Measurements from ENCODE around the gene UTP20.
"Not testable (repeated sequence)": the region's sequence is repeated elsewhere in the genome, so short reads cannot be mapped to it uniquely, and the experiment has no call there.

UTP20 gene

DNA sequence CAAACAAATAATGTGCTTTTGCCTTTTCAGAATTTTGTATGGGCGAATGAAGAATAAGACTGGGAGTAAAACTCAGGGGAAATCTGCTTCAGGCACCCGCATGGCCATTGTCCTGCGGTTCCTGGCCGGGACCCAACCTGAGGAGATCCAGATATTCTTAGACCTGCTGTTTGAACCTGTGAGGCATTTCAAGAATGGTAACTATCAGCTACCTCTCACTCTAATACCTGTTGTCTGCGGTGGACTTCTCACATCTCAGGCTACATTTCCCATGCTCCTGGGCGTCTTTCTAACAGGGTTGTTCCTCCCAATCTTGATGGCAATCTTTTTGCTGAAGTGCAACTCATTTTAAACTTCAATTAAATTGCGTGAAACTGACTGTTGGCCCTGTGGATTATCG, 47.1 kb downstream of the UTP20 start:
- no peak for DNase-seq (ENCODE audit: low spot score)

DNA sequence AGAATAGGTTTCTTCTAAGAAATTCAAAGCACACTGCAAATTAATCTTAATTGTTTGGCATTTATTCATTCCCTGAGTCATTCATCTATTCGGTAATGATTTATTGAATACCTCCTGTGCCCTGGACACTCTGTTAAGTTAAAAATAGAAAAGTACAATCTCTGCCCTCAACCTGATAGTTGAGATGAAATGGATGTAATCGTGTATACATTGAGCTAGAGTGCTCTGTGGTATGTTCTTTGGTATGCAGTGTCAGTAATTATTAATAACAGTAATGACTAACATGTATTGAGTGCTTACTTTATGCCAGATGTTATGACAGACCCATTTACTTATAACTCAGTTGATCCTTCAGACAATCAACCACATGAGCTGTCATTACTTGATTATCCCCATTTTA, 47.6 kb downstream of the UTP20 start:
- DNase-seq (ENCODE audit: low spot score), result no peak

DNA sequence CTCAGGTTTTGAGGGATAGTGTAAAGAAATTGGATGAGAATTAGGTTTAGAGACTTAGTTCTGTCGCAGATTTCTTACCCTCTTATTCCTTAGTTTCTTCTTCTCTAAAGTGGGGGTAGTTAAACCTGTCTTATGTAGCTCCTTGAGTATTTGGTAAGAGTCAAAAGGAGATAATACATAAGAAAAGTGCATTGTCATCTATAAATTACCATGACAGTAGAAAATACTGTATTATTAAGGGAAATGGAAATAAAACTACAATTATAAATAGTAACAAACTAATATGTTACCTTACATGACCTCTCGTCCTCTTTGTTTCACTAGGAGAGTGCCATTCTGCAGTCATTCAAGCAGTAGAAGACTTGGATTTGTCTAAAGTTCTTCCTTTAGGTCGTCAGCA, 49.0 kb downstream of the UTP20 start:
- no peak for DNase-seq (ENCODE audit: low spot score)

DNA sequence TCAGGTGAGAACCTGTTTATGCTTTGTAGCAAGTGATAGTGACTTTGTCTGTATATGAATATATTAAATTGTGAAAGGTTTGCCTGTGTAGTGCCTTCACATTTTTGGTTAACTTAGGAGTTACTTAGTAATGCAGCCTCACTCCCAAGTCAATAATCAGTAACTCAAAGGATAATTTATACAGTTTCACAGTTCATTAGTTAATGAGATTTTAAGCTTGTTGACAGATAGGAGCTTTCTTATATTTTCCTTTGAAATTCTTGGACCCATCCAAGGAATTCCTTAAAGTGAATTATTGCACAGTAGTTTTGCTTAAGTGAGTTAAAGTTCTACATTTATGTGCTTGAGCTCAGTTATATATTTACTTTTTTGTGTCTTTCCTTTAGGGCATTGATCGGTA, 50.7 kb downstream of the UTP20 start:
- DNase-seq (ENCODE audit: low spot score), result no peak

DNA sequence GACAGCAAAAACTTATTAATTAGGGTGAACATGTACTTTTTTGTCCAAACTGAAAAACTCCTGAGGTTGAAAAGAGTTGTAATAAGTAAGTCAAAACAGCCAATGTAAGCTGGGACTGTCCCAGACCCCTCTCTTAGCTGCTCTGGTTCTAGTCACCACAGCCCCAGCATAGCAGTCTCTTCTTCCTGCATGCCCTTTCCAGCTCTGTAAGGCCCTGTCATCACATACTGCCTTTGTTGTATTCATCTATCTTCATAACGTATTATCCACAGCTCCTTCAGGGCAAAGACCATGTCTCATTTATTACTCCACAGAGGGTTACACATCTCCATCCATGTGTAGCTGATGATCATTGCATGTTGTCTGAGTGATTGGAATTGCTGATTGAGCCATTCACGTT, 56.5 kb downstream of the UTP20 start:
- no peak for DNase-seq (ENCODE audit: low spot score)

DNA sequence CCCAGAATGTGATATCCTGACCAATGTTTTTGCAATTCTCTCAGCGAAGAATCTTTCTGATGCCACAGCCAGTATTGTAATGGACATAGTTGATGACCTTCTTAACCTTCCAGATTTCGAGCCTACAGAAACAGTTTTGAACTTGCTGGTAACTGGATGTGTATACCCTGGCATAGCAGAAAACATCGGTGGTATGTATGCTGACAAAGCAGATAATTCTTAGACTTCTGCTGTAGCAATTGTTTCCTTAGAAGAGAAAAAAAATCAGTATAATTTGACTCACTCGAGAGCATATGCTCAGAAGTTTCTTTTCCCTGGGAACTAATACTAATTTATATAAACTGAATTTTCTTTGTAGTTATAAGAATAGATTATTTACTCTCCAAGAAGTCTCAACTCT, 58.2 kb downstream of the UTP20 start:
- no peak for DNase-seq (ENCODE audit: low spot score)

DNA sequence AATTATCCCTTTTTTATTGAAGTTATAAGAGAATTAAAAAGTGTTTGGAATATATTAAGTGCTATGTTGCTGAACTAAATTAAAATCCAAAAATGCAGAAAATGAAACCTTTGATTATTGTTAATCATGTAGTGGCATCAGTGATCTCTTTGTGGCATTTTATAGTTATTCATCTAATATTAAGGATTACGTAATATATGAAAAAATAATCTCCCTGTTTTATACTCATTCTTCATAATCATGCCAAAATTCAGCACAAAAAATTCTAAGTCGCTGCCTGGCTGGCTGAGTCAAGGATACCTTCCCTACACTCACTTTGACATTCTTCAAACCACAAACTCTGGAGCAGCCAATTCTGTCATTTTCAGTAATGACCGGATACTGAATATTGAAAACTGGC, 64.0 kb downstream of the UTP20 start:
- no peak for DNase-seq (ENCODE audit: low spot score)

DNA sequence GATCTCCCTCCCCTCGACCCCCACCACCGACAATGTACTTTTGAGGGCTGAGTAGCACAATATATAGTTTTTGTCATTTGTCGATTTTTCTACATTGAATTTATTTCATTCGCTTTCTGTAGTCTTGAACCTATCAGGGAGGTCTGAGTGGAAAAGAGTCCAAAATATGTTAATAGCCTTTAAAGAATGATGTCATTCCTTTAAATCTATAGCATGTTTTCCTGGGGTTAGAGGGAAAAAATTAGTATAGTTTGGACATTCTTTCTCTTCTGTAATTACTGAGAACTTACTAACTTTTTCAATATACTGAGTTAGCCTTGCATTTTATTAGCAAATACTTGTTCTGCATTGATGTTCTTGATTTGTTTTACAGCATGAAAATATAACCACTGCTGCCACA, 71.8 kb downstream of the UTP20 start:
- no peak for DNase-seq (ENCODE audit: low spot score)

DNA sequence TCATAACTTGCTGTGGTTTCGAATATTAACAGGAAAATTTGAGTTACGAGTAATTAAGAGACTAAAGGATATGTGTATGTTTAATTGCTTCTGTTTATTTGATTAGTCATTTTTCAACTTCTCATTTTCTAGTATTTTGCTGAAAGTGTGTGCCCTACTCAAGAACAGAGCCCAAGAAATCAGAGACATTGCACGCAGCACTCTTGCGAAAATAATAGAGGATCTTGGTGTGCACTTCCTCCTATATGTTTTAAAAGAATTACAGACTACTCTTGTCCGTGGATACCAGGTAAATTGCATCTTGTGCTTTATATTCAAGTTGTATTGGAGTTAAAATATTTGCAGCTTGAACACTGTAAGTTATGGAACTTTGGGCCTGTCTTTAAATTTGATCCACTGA, 76.9 kb downstream of the UTP20 start:
- DNase-seq (ENCODE audit: low spot score), result no peak

DNA sequence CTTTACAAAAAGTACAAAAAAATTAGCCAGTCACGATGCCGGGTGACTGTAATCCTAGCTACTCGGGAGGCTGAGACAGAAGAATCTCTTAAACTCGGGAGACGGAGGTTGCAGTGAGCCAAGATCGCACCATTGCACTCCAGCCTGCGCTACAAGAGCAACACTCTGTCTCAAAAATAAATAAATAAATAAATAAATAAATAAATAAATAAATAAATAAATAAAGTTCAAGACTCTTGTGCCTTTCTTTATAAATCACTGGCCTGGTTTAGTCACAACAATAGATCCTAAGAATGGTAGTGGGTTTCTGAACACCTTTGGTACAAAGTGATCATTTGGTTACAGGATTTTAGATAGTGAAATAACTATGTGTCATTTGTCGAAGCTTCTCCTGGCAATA, 81.5 kb downstream of the UTP20 start:
- DNase-seq (ENCODE audit: low spot score), result no peak

DNA sequence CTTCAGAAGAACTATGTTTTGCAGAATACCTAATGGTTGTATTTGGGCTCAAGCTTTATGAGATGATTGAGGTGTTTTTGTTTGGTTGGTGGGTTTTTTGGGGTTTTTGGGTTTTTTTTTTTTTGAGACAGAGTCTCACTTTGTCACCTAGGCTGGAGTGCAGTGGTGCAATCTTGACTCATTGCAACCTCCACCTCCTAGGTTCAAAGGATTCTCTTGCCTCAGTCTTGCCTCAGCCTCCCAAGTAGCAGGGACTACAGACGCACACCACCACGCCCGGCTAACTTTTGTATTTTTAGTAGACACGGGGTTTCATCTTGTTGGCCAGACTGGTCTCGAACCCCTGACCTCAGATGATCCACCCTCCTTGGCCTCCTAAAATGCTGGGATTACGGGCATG, 88.1 kb downstream of the UTP20 start:
- DNase-seq (ENCODE audit: low spot score), result no peak

DNA sequence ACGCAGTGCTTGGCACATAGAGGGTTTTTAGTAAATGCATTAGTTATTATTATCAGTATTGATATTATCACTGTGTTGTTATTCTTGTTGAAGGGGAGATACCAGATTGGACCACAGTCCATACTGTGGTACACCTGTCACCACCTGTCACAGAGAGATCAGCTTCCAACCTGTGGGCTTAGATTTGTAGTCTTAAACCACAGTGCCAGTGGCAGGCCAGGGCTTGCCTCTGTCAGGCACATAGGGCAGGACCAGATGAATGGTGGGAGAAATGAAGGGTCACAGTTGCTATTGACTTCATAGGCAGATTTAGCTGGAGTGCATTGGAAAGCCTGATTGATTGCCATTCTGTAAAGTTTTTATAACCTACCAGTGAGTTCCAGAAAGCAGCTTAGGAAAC, 92.5 kb downstream of the UTP20 start:
- DNase-seq (ENCODE audit: low spot score), result no peak

DNA sequence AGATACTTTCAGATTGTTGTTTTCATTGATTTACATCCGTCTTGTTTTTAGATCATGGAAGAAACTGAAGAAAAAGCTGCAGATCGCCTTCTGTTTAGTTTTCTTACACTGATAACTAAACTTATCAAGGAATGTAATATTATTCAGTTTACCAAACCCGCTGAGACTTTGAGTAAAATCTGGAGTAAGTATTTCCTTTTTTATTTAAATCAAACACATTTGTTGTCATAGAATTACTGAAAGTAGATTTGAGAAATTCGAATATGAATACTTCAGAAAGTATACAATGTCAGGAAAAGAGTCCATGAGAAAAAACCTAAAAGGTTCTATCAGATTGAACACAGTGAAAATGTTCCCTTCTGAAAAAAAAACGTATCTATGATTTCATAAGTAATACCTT, 95.7 kb downstream of the UTP20 start:
- DNase-seq (ENCODE audit: low spot score), result no peak

DNA sequence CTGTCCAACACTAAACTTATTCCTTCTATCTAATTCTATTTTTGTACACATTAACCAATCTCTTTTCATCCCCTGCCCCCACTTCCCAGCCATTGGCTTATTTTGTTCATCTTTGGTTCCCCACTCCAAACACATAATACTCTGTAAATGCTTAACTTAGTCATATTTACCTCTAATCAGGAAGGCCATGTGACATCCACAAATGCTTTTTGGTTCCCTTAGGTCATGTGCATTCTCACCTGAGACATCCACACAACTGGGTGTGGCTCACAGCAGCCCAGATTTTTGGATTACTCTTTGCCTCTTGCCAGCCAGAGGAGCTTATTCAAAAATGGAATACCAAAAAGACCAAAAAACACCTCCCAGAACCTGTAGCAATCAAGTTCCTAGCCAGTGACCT, 99.2 kb downstream of the UTP20 start:
- DNase-seq (ENCODE audit: low spot score), result no peak

DNA sequence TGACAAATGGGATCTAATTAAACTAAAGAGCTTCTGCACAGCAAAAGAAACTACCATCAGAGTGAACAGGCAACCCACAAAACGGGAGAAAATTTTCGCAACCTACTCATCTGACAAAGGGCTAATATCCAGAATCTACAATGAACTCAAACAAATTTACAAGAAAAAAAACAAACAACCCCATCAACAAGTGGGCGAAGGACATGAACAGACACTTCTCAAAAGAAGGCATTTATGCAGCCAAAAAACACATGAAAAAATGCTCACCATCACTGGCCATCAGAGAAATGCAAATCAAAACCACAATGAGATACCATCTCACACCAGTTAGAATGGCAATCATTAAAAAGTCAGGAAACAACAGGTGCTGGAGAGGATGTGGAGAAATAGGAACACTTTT, 111.3 kb downstream of the UTP20 start:
- DNase-seq (ENCODE audit: low spot score), result not testable (repeated sequence)

DNA sequence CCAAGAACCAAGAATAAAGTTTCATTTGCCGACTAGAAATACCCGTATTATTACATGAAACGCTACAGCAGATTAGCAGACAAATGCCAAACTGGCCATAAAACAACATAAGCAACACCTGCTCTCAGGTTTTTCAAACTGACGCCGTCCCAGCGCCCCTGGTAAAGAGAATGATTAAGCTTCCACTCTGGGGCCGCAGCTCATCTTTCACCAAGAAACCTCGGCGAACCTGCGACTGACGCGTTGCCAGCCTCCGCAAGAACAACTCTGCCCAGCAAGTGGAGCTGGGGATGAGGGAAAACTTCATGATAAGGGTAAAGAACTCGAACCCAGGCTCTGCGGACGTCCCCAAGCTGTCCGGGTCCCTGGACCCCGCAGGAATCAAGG, 127.1 kb downstream of the UTP20 start:
- DNase-seq (ENCODE audit: low spot score), result no peak

DNA sequence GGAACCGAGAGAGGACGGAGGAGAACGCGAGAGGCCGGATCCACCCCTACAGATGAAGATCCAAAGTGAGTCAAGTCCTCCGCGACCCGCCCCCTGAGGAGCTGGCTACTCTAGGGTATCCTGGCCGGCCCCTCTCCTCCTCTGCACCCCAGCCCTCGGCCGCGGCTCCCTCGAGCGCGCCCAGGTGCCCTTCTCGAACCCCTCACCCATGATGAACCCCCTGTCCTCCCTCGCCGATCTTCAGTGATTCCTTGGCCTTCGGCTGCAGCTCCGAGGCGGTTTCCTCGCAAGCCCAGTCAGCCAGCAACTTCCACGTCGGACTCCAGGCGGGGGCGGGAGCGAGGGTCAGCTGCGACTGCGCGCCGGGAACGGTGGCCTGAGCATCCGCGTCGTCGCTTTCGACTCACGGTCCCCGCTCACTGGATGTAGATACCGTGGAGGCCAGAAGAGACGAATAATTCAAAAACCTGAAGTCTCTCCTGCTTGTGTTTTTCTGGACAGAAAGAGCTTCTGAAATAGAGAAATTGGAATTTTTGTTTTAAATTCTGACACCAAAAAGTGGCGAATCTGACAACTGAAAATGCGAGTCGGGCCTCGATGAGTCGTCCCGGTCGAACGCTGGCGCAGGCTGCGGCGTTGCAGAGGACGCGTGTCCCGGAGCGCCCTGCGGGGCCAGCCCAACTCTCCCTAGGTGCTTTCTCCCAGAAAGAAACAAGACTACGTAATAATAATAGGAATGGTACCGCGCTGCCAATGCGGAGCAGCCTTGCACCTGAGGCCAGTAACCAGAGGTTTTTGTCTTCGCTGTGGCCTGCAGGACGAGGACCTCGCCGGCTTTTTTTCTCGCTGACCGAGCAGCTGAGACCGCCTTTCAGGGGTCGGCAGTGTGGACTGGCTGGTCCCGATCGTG, 127.8 kb downstream of the UTP20 start, which contains the start of gene ARL1:
TSS of gene ARL1 (minus strand) at position 337 of the 910 bp plus-strand sequence. CDS start at position 210, 127 bp downstream.
- DNase-seq (ENCODE audit: low spot score), result peak; percentile 95

DNA sequence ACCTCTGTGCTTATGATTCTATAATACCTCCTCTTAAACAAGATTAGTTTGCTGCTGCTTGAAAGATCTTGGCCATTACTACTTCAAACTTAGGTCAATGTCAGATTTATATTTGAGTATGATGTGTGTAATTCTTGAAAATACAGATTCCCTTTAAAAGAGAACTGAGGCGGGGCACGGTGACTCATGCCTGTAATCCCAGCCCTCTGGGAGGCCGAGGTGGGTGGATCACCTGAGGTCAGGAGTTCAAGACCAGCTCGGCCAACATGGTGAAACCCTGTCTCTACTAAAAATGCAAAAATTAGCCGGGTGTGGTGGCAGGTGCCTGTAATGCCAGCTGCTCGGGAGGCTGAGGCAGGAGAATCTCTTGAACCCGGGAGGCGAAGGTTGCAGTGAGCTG, 130.3 kb downstream of the UTP20 start:
- DNase-seq (ENCODE audit: low spot score), result not testable (repeated sequence)

DNA sequence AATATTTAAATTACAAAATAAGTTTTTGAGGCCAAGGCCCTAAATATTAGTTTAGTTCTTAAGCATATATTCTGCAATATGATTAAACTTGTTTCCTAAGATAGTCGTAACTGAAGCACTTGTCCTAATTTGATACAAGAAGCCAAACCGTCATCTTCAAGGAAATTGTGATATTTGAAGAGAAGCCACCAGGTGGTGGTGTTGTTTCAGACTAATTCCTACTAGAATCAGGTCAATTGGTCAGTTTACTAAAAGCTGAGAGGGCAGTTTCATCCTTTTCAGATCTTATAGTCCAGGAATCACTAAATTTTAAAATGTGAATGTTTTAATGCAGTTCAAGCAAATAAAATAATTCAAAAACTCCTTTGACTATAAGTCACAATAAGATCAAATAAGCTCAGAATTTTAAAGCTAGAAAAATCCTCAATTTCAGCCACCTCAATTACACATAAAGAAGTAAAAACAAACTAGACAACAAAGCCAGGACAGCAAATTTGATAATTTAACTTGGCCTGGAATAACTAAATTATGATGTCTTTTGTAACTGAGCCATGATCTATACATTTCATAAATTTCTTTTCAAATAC, 134.7 kb downstream of the UTP20 start:
- DNase-seq (ENCODE audit: low spot score), result peak; percentile 51

DNA sequence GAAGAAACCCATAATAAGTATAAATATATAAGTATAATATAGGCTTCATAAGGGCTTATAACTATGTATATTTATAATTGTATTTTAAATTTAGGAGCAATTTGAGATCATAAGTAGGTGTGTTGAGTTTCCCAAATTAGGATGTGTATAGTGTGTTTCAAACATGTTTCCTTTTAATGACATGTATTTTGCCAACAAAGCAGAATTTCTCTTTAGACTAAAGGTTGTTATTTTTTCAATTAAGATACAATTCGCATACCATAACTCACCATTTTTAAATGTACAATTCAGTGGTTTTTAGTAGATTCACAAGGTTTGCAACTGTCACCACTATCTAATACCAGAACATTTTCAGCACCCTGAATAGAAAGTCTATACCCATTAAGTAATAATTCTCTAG, 135.3 kb downstream of the UTP20 start:
- DNase-seq (ENCODE audit: low spot score), result no peak

DNA sequence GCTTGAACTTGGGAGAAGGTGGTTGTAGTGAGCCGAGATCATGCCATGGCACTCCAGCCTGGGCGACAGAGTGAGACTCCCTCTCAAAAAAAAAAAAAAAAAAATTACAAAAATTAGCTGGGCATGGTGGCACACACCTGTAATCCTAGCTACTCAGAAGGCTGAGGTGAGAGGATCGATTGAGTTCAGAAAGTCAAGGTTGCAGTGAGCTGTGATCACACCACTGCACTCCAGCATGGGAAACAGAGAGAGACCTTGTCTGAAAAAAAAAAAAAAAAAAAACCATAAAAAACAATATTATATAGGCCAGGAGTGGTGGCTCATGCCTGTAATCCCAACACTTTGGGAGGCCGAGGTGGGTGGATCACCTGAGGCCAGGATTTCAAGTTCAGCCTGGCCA, 142.2 kb downstream of the UTP20 start:
- not testable (repeated sequence) for DNase-seq (ENCODE audit: low spot score)

DNA sequence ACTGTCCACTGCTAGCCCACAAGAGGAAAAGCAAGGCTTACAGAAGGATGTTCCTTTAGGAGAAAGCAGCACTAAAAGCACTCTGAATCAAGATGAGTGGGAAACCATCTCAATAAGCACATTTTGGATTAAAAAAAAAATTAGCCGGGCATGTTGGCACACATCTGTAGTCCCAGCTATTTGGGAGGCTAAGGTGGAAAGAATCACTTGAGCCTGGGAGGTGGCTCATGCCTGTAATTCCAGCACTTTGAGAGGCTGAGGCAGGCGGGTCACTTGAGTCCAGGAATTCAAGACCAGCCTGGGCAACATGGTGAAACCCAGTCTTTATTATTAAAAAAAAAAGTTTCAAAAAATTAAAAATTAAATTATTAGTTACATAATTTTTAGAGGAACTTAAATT, 144.7 kb downstream of the UTP20 start:
- DNase-seq (ENCODE audit: low spot score), result no peak

DNA sequence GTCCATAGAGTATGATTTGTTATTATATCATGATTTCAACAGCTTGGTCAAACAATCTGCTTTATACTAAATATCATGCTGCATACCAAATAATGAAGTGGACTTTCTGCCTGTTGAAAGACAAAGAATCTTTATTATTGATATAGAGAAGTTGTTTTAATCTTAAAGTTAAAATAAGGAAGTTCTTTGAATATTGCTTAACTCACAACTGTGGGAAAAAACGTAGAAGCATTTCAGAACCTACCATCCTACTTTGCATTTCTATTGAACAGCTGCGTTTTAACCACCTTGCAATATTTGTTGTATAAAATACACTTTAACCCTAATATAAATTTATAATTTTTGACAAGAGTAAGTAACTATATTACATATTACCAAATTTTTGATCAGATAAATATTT, 150.6 kb downstream of the UTP20 start:
- no peak for DNase-seq (ENCODE audit: low spot score)

DNA sequence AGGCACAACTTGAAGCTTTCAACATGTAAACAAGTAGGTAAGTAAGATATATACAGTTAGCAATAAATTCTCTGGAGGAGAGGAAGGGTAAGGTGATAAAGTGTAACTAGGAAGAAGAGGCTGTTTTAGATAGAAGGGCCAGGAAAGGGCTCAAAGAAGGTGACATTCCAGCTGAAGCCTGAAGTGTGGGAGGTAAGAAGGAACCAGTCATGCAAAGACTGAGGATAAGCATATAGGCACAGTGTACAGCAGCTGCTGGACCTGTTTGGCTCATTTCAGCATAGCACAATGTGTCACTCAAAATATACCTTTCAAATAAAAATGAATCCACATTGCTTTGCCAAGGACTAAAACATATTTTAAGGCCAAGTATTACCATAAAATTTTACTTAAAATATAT, 156.2 kb downstream of the UTP20 start:
- DNase-seq (ENCODE audit: low spot score), result no peak

Data from AG20443 (cell line).